Omental fat pad (tissue), 4 donors: ENCODE results near the gene IQGAP3. TPM values are rescaled to one million over a fixed set of nuclear protein-coding genes. Genes with fewer than 3 reads are reported as not detected.

ENCODE experiments used
- ATAC-seq: fragments of 150-250 bp; one replicate; pipeline ENCODE4 v1.9.1; 2016; ENCODE audit warnings: mild to moderate bottlenecking, moderate library complexity; ENCODE audit not compliant: low FRiP score
- DNase-seq: peaks from one replicate; pipeline ENCODE4 v3.0.0-alpha.2; 2019; ENCODE audit warnings: low spot score
- CTCF ChIP-seq, 3 donors: fragments of 450-650 bp; IDR thresholded peaks; one replicate each; pipeline ENCODE4 v1.5.1; 2016 to 2017; ENCODE audit warnings: antibody characterized with exemption in 3 of 3, mild to moderate bottlenecking in 3 of 3, moderate library complexity in 2 of 3
- total RNA-seq, 4 donors: library from RNA; depleted of rRNA; stranded (reverse); fragments of >200 nt; gene quantifications; one replicate each; pipeline ENCODE4 v1.1.0, GENCODE V29; 2016

Gene IQGAP3
- total RNA-seq, 4 donors from 2014 or later = 0.16 to 4.2 (median 0.23) TPM

- ATAC-seq (no peak), DNase-seq (no peak)
- TF ChIP-seq CTCF (IDR thresholded peaks at IDR 0.05) = no peak
Measured at GRCh38 chr1:156497743-156498431, 74.5 kb downstream of the IQGAP3 start.

- DNase-seq = no peak
Measured at GRCh38 chr1:156497078-156497742, 75.2 kb downstream of the IQGAP3 start.

GRCh38 chr1:156496211-156496761 is 76.1 kb downstream of the IQGAP3 start:
- ATAC-seq (no peak), DNase-seq (no peak)
- TF ChIP-seq CTCF (IDR thresholded peaks at IDR 0.05) = no peak

More at GRCh38 chr1:156497078-156497742, 75.2 kb downstream of the IQGAP3 start:
- ATAC-seq = no peak
- TF ChIP-seq CTCF (IDR thresholded peaks at IDR 0.05) = no peak

GRCh38 chr1:156495401-156496140 is 76.8 kb downstream of the IQGAP3 start:
- DNase-seq (no peak), ATAC-seq (no peak)
- no peak for TF ChIP-seq CTCF (IDR thresholded peaks at IDR 0.05)

GRCh38 chr1:156494309-156494895 is 78.0 kb downstream of the IQGAP3 start:
- no peak for DNase-seq
- TF ChIP-seq CTCF (IDR thresholded peaks at IDR 0.05) = no peak
- no peak for ATAC-seq

- no peak for TF ChIP-seq CTCF (IDR thresholded peaks at IDR 0.05)
- no peak for DNase-seq
Measured at GRCh38 chr1:156493742-156494141, 78.6 kb downstream of the IQGAP3 start.

More at GRCh38 chr1:156493742-156494141, 78.6 kb downstream of the IQGAP3 start:
- ATAC-seq = no peak
